COR-L47 (cell line): ENCODE measurements around the gene ADGRB3.
A peak's percentile ranks its signal among the peaks of the same experiment; 100 is the strongest.
"Not testable (repeated sequence)": the region's sequence is repeated elsewhere in the genome, so short reads cannot be mapped to it uniquely, and the experiment has no call there.

Source experiments
- DNase-seq: peaks from one replicate; lab custom pipeline; 2025; lab: John Stamatoyannopoulos, UW

Gene ADGRB3

GRCh38 chr6:68826501-68826900 lies 191.4 kb downstream of the ADGRB3 start:
- no peak for DNase-seq

- no peak for DNase-seq
These were observed 199.5 kb downstream of the ADGRB3 start for GRCh38 chr6:68834551-68834950.

GRCh38 chr6:68838571-68838970 lies 203.5 kb downstream of the ADGRB3 start:
- no peak for DNase-seq

- no peak for DNase-seq
These were observed 217.7 kb downstream of the ADGRB3 start for GRCh38 chr6:68852791-68853190.

- no peak for DNase-seq
These were observed 224.2 kb downstream of the ADGRB3 start for GRCh38 chr6:68859233-68859632.

GRCh38 chr6:68868646-68869045 lies 233.6 kb downstream of the ADGRB3 start:
- DNase-seq, result no peak

- no peak for DNase-seq
These were observed 238.2 kb downstream of the ADGRB3 start for GRCh38 chr6:68873236-68873635.

GRCh38 chr6:68874747-68875146 lies 239.7 kb downstream of the ADGRB3 start:
- DNase-seq, result no peak

- no peak for DNase-seq
These were observed 240.3 kb downstream of the ADGRB3 start for GRCh38 chr6:68875403-68875802.

- peak; percentile 11 for DNase-seq
These were observed 241.9 kb downstream of the ADGRB3 start for GRCh38 chr6:68876792-68877493.

GRCh38 chr6:68880050-68880813 lies 245.2 kb downstream of the ADGRB3 start:
- DNase-seq, result no peak

GRCh38 chr6:68883325-68883724 lies 248.2 kb downstream of the ADGRB3 start:
- DNase-seq, result not testable (repeated sequence)

- no peak for DNase-seq
These were observed 256.3 kb downstream of the ADGRB3 start for GRCh38 chr6:68891419-68891818.

GRCh38 chr6:68892452-68892851 lies 257.4 kb downstream of the ADGRB3 start:
- no peak for DNase-seq

GRCh38 chr6:68895929-68896328 lies 260.8 kb downstream of the ADGRB3 start:
- no peak for DNase-seq

- no peak for DNase-seq
These were observed 266.0 kb downstream of the ADGRB3 start for GRCh38 chr6:68901044-68901443.

- DNase-seq, result no peak
These were observed 276.3 kb downstream of the ADGRB3 start for GRCh38 chr6:68911334-68911733.

GRCh38 chr6:68911811-68912210 lies 276.7 kb downstream of the ADGRB3 start:
- no peak for DNase-seq

GRCh38 chr6:68912805-68913204 lies 277.7 kb downstream of the ADGRB3 start:
- not testable (repeated sequence) for DNase-seq

GRCh38 chr6:68915586-68915985 lies 280.5 kb downstream of the ADGRB3 start:
- no peak for DNase-seq

GRCh38 chr6:68919537-68919936 lies 284.5 kb downstream of the ADGRB3 start:
- no peak for DNase-seq

GRCh38 chr6:68941345-68941744 lies 306.3 kb downstream of the ADGRB3 start:
- no peak for DNase-seq

- no peak for DNase-seq
These were observed 312.6 kb downstream of the ADGRB3 start for GRCh38 chr6:68947721-68948120.

GRCh38 chr6:68951270-68951669 lies 316.2 kb downstream of the ADGRB3 start:
- DNase-seq, result no peak
